T-helper 2 cell treated with Interferon-gamma antibody and Interleukin-4, amounts not matched to agents 5 μg/mL and 100 μg/mL, for 36 hours (primary cell): ENCODE results near the gene JUP.
"Not testable (repeated sequence)": the region's sequence is repeated elsewhere in the genome, so short reads cannot be mapped to it uniquely, and the experiment has no call there.

Experiments
- DNase-seq: peaks from one replicate; pipeline ENCODE4 v3.0.0; 2021; ENCODE audit warnings: low spot score
- H3K27ac Mint-ChIP-seq: one replicate; pipeline ENCODE4 v1.8.0; 2021; ENCODE audit warnings: mild to moderate bottlenecking, mixed read lengths
- H3K27me3 Mint-ChIP-seq: one replicate; pipeline ENCODE4 v1.8.0; 2021; ENCODE audit warnings: low read depth, mixed read lengths
- H3K36me3 Mint-ChIP-seq: one replicate; pipeline ENCODE4 v1.8.0; 2021; ENCODE audit warnings: low read depth, mixed read lengths
- H3K4me1 Mint-ChIP-seq: one replicate; pipeline ENCODE4 v1.8.0; 2021; ENCODE audit warnings: low read depth, mixed read lengths
- H3K4me3 Mint-ChIP-seq: one replicate; pipeline ENCODE4 v1.8.0; 2022; ENCODE audit warnings: mild to moderate bottlenecking, moderate library complexity, mixed read lengths
- H3K9me3 Mint-ChIP-seq: one replicate; pipeline ENCODE4 v1.8.0; 2021; ENCODE audit warnings: mixed read lengths

The JUP gene

GRCh38 chr17:41777574-41778188, 8.8 kb downstream of the JUP start:
- Mint-ChIP-seq H3K36me3 (no peaks in the 10 kb centered on the region), H3K27me3 (peaks cover 2% of the 10 kb centered on the region), H3K27ac (no peak overlapping the region), H3K4me3 (no peak overlapping the region), H3K4me1 (no peaks in the 10 kb centered on the region), H3K9me3 (no peaks in the 10 kb centered on the region)
- no peak for DNase-seq

- no peak overlapping the region for H3K27ac Mint-ChIP-seq
- DNase-seq, result no peak
- peaks cover 2% of the 10 kb centered on the region for H3K27me3 Mint-ChIP-seq
- H3K36me3 Mint-ChIP-seq, result no peaks in the 10 kb centered on the region
- H3K4me3 Mint-ChIP-seq, result no peak overlapping the region
- no peaks in the 10 kb centered on the region for H3K9me3 Mint-ChIP-seq
- no peaks in the 10 kb centered on the region for H3K4me1 Mint-ChIP-seq
Measured at GRCh38 chr17:41777157-41777573, 9.3 kb downstream of the JUP start.

GRCh38 chr17:41776262-41776900, 10.1 kb downstream of the JUP start:
- H3K4me3 Mint-ChIP-seq, H3K27ac Mint-ChIP-seq, H3K4me1 Mint-ChIP-seq, H3K9me3 Mint-ChIP-seq, H3K36me3 Mint-ChIP-seq, H3K27me3 Mint-ChIP-seq, DNase-seq: not testable (repeated sequence)

- Mint-ChIP-seq H3K27ac (no peak overlapping the region), H3K36me3 (no peaks in the 10 kb centered on the region), H3K9me3 (no peaks in the 10 kb centered on the region), H3K27me3 (peaks cover 2% of the 10 kb centered on the region), H3K4me3 (no peak overlapping the region), H3K4me1 (no peaks in the 10 kb centered on the region)
- DNase-seq, result no peak
Measured at GRCh38 chr17:41775394-41776226, 10.9 kb downstream of the JUP start.

GRCh38 chr17:41773731-41774193, 12.7 kb downstream of the JUP start:
- no peak for DNase-seq
- Mint-ChIP-seq H3K4me1 (no peaks in the 10 kb centered on the region), H3K36me3 (no peaks in the 10 kb centered on the region), H3K27ac (no peak overlapping the region), H3K9me3 (no peaks in the 10 kb centered on the region), H3K4me3 (no peak overlapping the region), H3K27me3 (peaks cover 2% of the 10 kb centered on the region)

GRCh38 chr17:41773190-41773588, 13.3 kb downstream of the JUP start:
- Mint-ChIP-seq H3K27me3 (peaks cover 2% of the 10 kb centered on the region), H3K4me3 (no peak overlapping the region), H3K36me3 (no peaks in the 10 kb centered on the region), H3K27ac (no peak overlapping the region), H3K9me3 (no peaks in the 10 kb centered on the region), H3K4me1 (no peaks in the 10 kb centered on the region)
- no peak for DNase-seq

GRCh38 chr17:41772586-41773189, 13.8 kb downstream of the JUP start:
- H3K9me3 Mint-ChIP-seq, result no peaks in the 10 kb centered on the region
- no peak for DNase-seq
- no peak overlapping the region for H3K27ac Mint-ChIP-seq
- no peak overlapping the region for H3K4me3 Mint-ChIP-seq
- peaks cover 2% of the 10 kb centered on the region for H3K27me3 Mint-ChIP-seq
- H3K4me1 Mint-ChIP-seq, result no peaks in the 10 kb centered on the region
- no peaks in the 10 kb centered on the region for H3K36me3 Mint-ChIP-seq

GRCh38 chr17:41772218-41772585, 14.3 kb downstream of the JUP start:
- H3K9me3 Mint-ChIP-seq, result no peaks in the 10 kb centered on the region

GRCh38 chr17:41771389-41772206, 14.9 kb downstream of the JUP start:
- no peaks in the 10 kb centered on the region for H3K9me3 Mint-ChIP-seq
- H3K27me3 Mint-ChIP-seq, result peaks cover 2% of the 10 kb centered on the region
- H3K36me3 Mint-ChIP-seq, result no peaks in the 10 kb centered on the region
- DNase-seq, result no peak
- no peak overlapping the region for H3K4me3 Mint-ChIP-seq
- H3K4me1 Mint-ChIP-seq, result no peaks in the 10 kb centered on the region
- H3K27ac Mint-ChIP-seq, result no peak overlapping the region

More at GRCh38 chr17:41772218-41772585, 14.3 kb downstream of the JUP start:
- H3K27ac Mint-ChIP-seq, result no peak overlapping the region
- no peaks in the 10 kb centered on the region for H3K36me3 Mint-ChIP-seq
- H3K4me3 Mint-ChIP-seq, result no peak overlapping the region
- peaks cover 2% of the 10 kb centered on the region for H3K27me3 Mint-ChIP-seq
- no peak for DNase-seq
- no peaks in the 10 kb centered on the region for H3K4me1 Mint-ChIP-seq

- DNase-seq, result no peak
- H3K27ac Mint-ChIP-seq, result no peak overlapping the region
- H3K36me3 Mint-ChIP-seq, result no peaks in the 10 kb centered on the region
- no peaks in the 10 kb centered on the region for H3K9me3 Mint-ChIP-seq
- H3K4me1 Mint-ChIP-seq, result no peaks in the 10 kb centered on the region
- H3K4me3 Mint-ChIP-seq, result no peak overlapping the region
- H3K27me3 Mint-ChIP-seq, result no peaks in the 10 kb centered on the region
Measured at GRCh38 chr17:41769985-41770384, 16.5 kb downstream of the JUP start.

GRCh38 chr17:41769346-41769862, 17.1 kb downstream of the JUP start:
- Mint-ChIP-seq H3K4me3 (no peak overlapping the region), H3K27ac (no peak overlapping the region), H3K36me3 (no peaks in the 10 kb centered on the region), H3K9me3 (no peaks in the 10 kb centered on the region), H3K27me3 (no peaks in the 10 kb centered on the region), H3K4me1 (no peaks in the 10 kb centered on the region)
- DNase-seq, result no peak

- no peak overlapping the region for H3K4me3 Mint-ChIP-seq
- H3K9me3 Mint-ChIP-seq, result no peaks in the 10 kb centered on the region
- H3K27me3 Mint-ChIP-seq, result no peaks in the 10 kb centered on the region
- no peak overlapping the region for H3K27ac Mint-ChIP-seq
- no peak for DNase-seq
- no peaks in the 10 kb centered on the region for H3K4me1 Mint-ChIP-seq
- no peaks in the 10 kb centered on the region for H3K36me3 Mint-ChIP-seq
Measured at GRCh38 chr17:41768682-41769288, 17.7 kb downstream of the JUP start.
